Vagina (tissue), 2 donors: Measurements from ENCODE around the gene COL6A1. TPM values are rescaled to one million over a fixed set of nuclear protein-coding genes. Genes with fewer than 3 reads are reported as not detected.
"Not testable (repeated sequence)": the region's sequence is repeated elsewhere in the genome, so short reads cannot be mapped to it uniquely, and the experiment has no call there.

Experiments used
- DNase-seq, 2 donors: peaks; one replicate each; pipeline ENCODE4 v3.0.0-alpha.2; 2017; ENCODE audit errors: extremely low spot score in 2 of 2
- H3K27ac ChIP-seq: fragments of 200-600 bp; sonication (generic); one replicate; pipeline ENCODE4 v1.5.1; 2019
- H3K27me3 ChIP-seq: fragments of 200-600 bp; sonication (generic); one replicate; pipeline ENCODE4 v1.5.1; 2019
- H3K36me3 ChIP-seq, 2 donors: fragments of 200-600 bp; sonication (generic); one replicate each; pipeline ENCODE4 v1.5.1; 2017 to 2019
- H3K4me1 ChIP-seq: fragments of 200-600 bp; sonication (generic); one replicate; pipeline ENCODE4 v1.5.1; 2019
- H3K4me3 ChIP-seq, 2 donors: fragments of 200-600 bp; sonication (generic); 1 replicate in 1 of 2; 2 replicates in 1 of 2; pipeline ENCODE4 v1.5.1; 2016 to 2019
- H3K9me3 ChIP-seq: fragments of 200-600 bp; sonication (generic); one replicate; pipeline ENCODE4 v1.5.1; 2019
- CTCF ChIP-seq, 3 experiments: fragments of 450-650 bp in 2 of 3; fragments of 200-600 bp in 1 of 3; sonication (generic) in 1 of 3; IDR thresholded peaks; one replicate each; pipeline ENCODE4 v1.5.1; 2017 to 2019; ENCODE audit warnings: antibody characterized with exemption in 3 of 3, mild to moderate bottlenecking in 2 of 3, moderate library complexity in 2 of 3
- POLR2A ChIP-seq, 2 donors: fragments of 450-650 bp; IDR thresholded peaks; one replicate each; pipeline ENCODE4 v1.6.1; 2017; ENCODE audit warnings: antibody characterized with exemption in 2 of 2, mild to moderate bottlenecking in 2 of 2, moderate library complexity in 2 of 2
- POLR2AphosphoS5 ChIP-seq, 2 donors: sonication (generic); formaldehyde crosslinking; IDR thresholded peaks; one replicate each; pipeline ENCODE4 v1.9.0; 2017; ENCODE audit warnings: antibody characterized with exemption in 2 of 2, mild to moderate bottlenecking in 2 of 2, low read depth in 1 of 2; ENCODE audit not compliant: insufficient read depth in 1 of 2
- intact Hi-C: fragments of 100-400 bp; cut with DNase I; formaldehyde crosslinking; loops from one replicate; pipeline ENCODE4 v1.15.1; 2023
- total RNA-seq: library from RNA; depleted of rRNA; stranded (reverse); fragments of >200 nt; gene quantifications from one replicate; pipeline ENCODE4 v1.2.3, GENCODE V29; 2016

The COL6A1 gene
- total RNA-seq, 1 donor from 2014 or later = 520 TPM

- TF ChIP-seq POLR2A (IDR thresholded peaks at IDR 0.05) (peak in 1 of 2 donors; percentile 3), POLR2AphosphoS5 (IDR thresholded peaks at IDR 0.05; ENCODE audit: insufficient read depth in 1 of 2, low read depth in 1 of 2) (peak in 1 of 2 donors; percentile 70), CTCF (IDR thresholded peaks at IDR 0.05) (no peak)
Measured at GRCh38 chr21:45972716-45973474, 8.7 kb upstream of the COL6A1 start.

GRCh38 chr21:45973475-45974072 lies 8.0 kb upstream of the COL6A1 start:
- intact Hi-C loops = loop anchor here (1.0 to 10.0 kb wide), 4 partner anchors 125 to 351 kb away; partner anchors contain the start of genes C21orf58, COL6A2, LSS and PCNT
- peak overlapping the region; percentile 47 to 61 for H3K4me3 ChIP-seq
- DNase-seq = no peak
- H3K27ac ChIP-seq = peak overlapping the region; percentile 93
- no peaks in the 10 kb centered on the region for H3K9me3 ChIP-seq
- H3K4me1 ChIP-seq = peaks cover 58% of the 10 kb centered on the region
- TF ChIP-seq POLR2A (IDR thresholded peaks at IDR 0.05) = peak in 1 of 2 donors; percentile 60
- TF ChIP-seq CTCF (IDR thresholded peaks at IDR 0.05) = peak in 2 of 3 experiments; percentile 47 to 71
- TF ChIP-seq POLR2AphosphoS5 (IDR thresholded peaks at IDR 0.05; ENCODE audit: insufficient read depth in 1 of 2, low read depth in 1 of 2) = peak; percentile 31 to 84
- no peaks in the 10 kb centered on the region for H3K27me3 ChIP-seq
- H3K36me3 ChIP-seq = no peaks in the 10 kb centered on the region

More at GRCh38 chr21:45972716-45973474, 8.7 kb upstream of the COL6A1 start:
- Histone ChIP-seq H3K27me3 (no peaks in the 10 kb centered on the region), H3K9me3 (no peaks in the 10 kb centered on the region), H3K4me1 (peaks cover 58% of the 10 kb centered on the region), H3K27ac (peak overlapping the region; percentile 93), H3K36me3 (no peaks in the 10 kb centered on the region), H3K4me3 (peak overlapping the region; percentile 47 to 61)
- intact Hi-C loops = loop anchor here (5.0 to 10.0 kb wide), 3 partner anchors 139 to 352 kb away; partner anchors contain the start of genes C21orf58, LSS and PCNT
- DNase-seq = no peak

GRCh38 chr21:45974073-45975019 lies 7.2 kb upstream of the COL6A1 start:
- H3K9me3 ChIP-seq = no peaks in the 10 kb centered on the region
- H3K27ac ChIP-seq = peak overlapping the region; percentile 93
- peak overlapping the region; percentile 47 to 61 for H3K4me3 ChIP-seq
- intact Hi-C loops = loop anchor here (1.0 to 10.0 kb wide), 4 partner anchors 124 to 350 kb away; partner anchors contain the start of genes C21orf58, COL6A2, LSS and PCNT
- H3K36me3 ChIP-seq = no peaks in the 10 kb centered on the region
- DNase-seq = no peak
- TF ChIP-seq POLR2AphosphoS5 (IDR thresholded peaks at IDR 0.05; ENCODE audit: insufficient read depth in 1 of 2, low read depth in 1 of 2) = peak in 1 of 2 donors; percentile 42
- no peak for TF ChIP-seq POLR2A (IDR thresholded peaks at IDR 0.05)
- no peak for TF ChIP-seq CTCF (IDR thresholded peaks at IDR 0.05)
- peaks cover 58% of the 10 kb centered on the region for H3K4me1 ChIP-seq
- H3K27me3 ChIP-seq = no peaks in the 10 kb centered on the region

GRCh38 chr21:45975020-45975666 lies 6.4 kb upstream of the COL6A1 start:
- peak overlapping the region; percentile 47 to 61 for H3K4me3 ChIP-seq
- intact Hi-C loops = loop anchor here (10.0 kb wide), 1 partner anchor 350 kb away; the partner anchor contains the start of genes C21orf58 and PCNT
- TF ChIP-seq POLR2AphosphoS5 (IDR thresholded peaks at IDR 0.05; ENCODE audit: insufficient read depth in 1 of 2, low read depth in 1 of 2) = peak in 1 of 2 donors; percentile 89
- no peak for TF ChIP-seq CTCF (IDR thresholded peaks at IDR 0.05)
- TF ChIP-seq POLR2A (IDR thresholded peaks at IDR 0.05) = peak in 1 of 2 donors; percentile 12
- peaks cover 55% of the 10 kb centered on the region for H3K4me1 ChIP-seq
- DNase-seq = no peak
- no peaks in the 10 kb centered on the region for H3K36me3 ChIP-seq
- H3K27ac ChIP-seq = peak overlapping the region; percentile 93
- no peaks in the 10 kb centered on the region for H3K27me3 ChIP-seq
- no peaks in the 10 kb centered on the region for H3K9me3 ChIP-seq

- DNase-seq, H3K36me3 ChIP-seq, H3K9me3 ChIP-seq, H3K27me3 ChIP-seq: not testable (repeated sequence)
- peak overlapping the region; percentile 93 for H3K27ac ChIP-seq
- H3K4me3 ChIP-seq = peak overlapping the region in 1 of 2 donors; percentile 47
- peaks cover 49% of the 10 kb centered on the region for H3K4me1 ChIP-seq
- intact Hi-C loops = loop anchor here (10.0 kb wide), 1 partner anchor 349 kb away; the partner anchor contains the start of genes C21orf58 and PCNT
Measured at GRCh38 chr21:45975667-45976409, 5.7 kb upstream of the COL6A1 start.
